Measurements from ENCODE around the gene KCNN3. TPM values are rescaled to one million over a fixed set of nuclear protein-coding genes. Genes with fewer than 3 reads are reported as not detected.

KCNN3 gene
- total and polyA plus RNA-seq, 2 of the 8 experiments (the other 6 are each of a cell fraction or from before 2014, with no cell fraction given) = 2.8 to 3.7 TPM

- DNase-seq (ENCODE audit: low read depth in 1 of 2, low spot score in 2 of 2) = no peak
- H4K91ac ChIP-seq (replicated peaks; ENCODE audit: insufficient read length, low read length) = no peak overlapping the region
- H3K4me1 ChIP-seq (replicated peaks in 1 of 4; ENCODE audit: control insufficient read depth in 3 of 4, insufficient read depth in 4 of 4, low read length in 3 of 4) = peaks cover 0 to 2% (median under 1%) of the 10 kb centered on the region in 4 experiments; a peak in 2 of 7 replicates
- no peaks in the 10 kb centered on the region; a peak in 1 of 7 replicates for H3K27me3 ChIP-seq (replicated peaks in 1 of 4; ENCODE audit: control insufficient read depth in 3 of 4, extremely low read depth in 1 of 4, insufficient read depth in 3 of 4, low read length in 3 of 4)
- H3K9ac ChIP-seq (replicated peaks in 1 of 4; ENCODE audit: extremely low read depth in 1 of 4, low read depth in 3 of 4, low read length in 3 of 4) = no peak overlapping the region
- no peaks in the 10 kb centered on the region for H3K9me3 ChIP-seq (ENCODE audit: insufficient read depth in 2 of 2, low read depth in 1 of 2, low read length in 1 of 2)
- ChIA-PET CTCF (ENCODE audit: partially characterized antibody) (interaction anchor here (0.6 to 7.0 kb wide), 12 partner anchors 10 to 310 kb away, joined by 3 to 80 read pairs (median 4); partner anchors contain the start of gene KCNN3), POLR2A (ENCODE audit: partially characterized antibody) (interaction anchor here (1.8 to 2.9 kb wide), 2 partner anchors 10 kb away, joined by 8 to 15 read pairs; no protein-coding TSS in a partner anchor)
- no peak overlapping the region for H3K4ac ChIP-seq (replicated peaks; ENCODE audit: insufficient read length, low read depth, low read length)
- no peak overlapping the region for H3K23ac ChIP-seq (ENCODE audit: insufficient read length)
- no peak overlapping the region for H3K18ac ChIP-seq (ENCODE audit: extremely low read depth, low read length)
- H3K79me2 ChIP-seq (ENCODE audit: control insufficient read depth in 1 of 2, insufficient read depth in 2 of 2, low read length in 2 of 2) = no peaks in the 10 kb centered on the region
- no peak for TF ChIP-seq SIX5 (IDR thresholded peaks at IDR 0.05; ENCODE audit: low read depth, low read length)
- no peak for TF ChIP-seq TAF1 (IDR thresholded peaks at IDR 0.05; ENCODE audit: low read depth, low read length)
- TF ChIP-seq SRF (IDR thresholded peaks at IDR 0.05; ENCODE audit: low read depth, low read length) = no peak
- TF ChIP-seq EGR1 (IDR thresholded peaks at IDR 0.05; ENCODE audit: borderline replicate concordance, low read depth, low read length) = no peak
- no peak for TF ChIP-seq CBX8 (IDR thresholded peaks at IDR 0.05; ENCODE audit: borderline replicate concordance, low read depth, low read length)
- TF ChIP-seq ASH2L (IDR thresholded peaks at IDR 0.05; ENCODE audit: low read length) = no peak
- no peak for TF ChIP-seq EZH2 (IDR thresholded peaks at IDR 0.05; ENCODE audit: low read depth, low read length, severe bottlenecking)
- TF ChIP-seq POU5F1 (IDR thresholded peaks at IDR 0.05; ENCODE audit: low read depth, low read length) = no peak
- no peak for TF ChIP-seq TAF7 (optimal IDR thresholded peaks at IDR 0.05; ENCODE audit: borderline replicate concordance, low read depth, low read length)
- TF ChIP-seq KDM4A (IDR thresholded peaks at IDR 0.05; ENCODE audit: low read depth, low read length, severe bottlenecking) = no peak
- no peak for TF ChIP-seq TBP (IDR thresholded peaks at IDR 0.05; ENCODE audit: low read depth, low read length)
- TF ChIP-seq CHD1 (IDR thresholded peaks at IDR 0.05; ENCODE audit: low read depth, low read length) = no peak
- TF ChIP-seq JUN (IDR thresholded peaks at IDR 0.05; ENCODE audit: low read depth, low read length) = no peak
- TF ChIP-seq JUND (IDR thresholded peaks at IDR 0.05; ENCODE audit: low read length) = no peak
- H3K14ac ChIP-seq (ENCODE audit: insufficient read length) = no peak overlapping the region
- H3K4me3 ChIP-seq (ENCODE audit: extremely low read depth in 1 of 4, insufficient read depth in 2 of 4, low read depth in 3 of 4, low read length in 4 of 4) = no peak overlapping the region
- H3K23me2 ChIP-seq (ENCODE audit: low read depth, low read length) = no peaks in the 10 kb centered on the region
- no peak overlapping the region for H2BK15ac ChIP-seq (ENCODE audit: low read length)
- no peak overlapping the region for H3K27ac ChIP-seq (ENCODE audit: low read depth, low read length)
- FAIRE-seq = no peak
- no peaks in the 10 kb centered on the region for H3K36me3 ChIP-seq (ENCODE audit: control insufficient read depth in 2 of 4, insufficient read depth in 4 of 4, low read length in 3 of 4)
- no peak overlapping the region for H2BK5ac ChIP-seq (ENCODE audit: low read depth, low read length)
- no peak overlapping the region for H2AFZ ChIP-seq (ENCODE audit: low read length)
- H2BK120ac ChIP-seq (replicated peaks; ENCODE audit: low read depth, low read length) = no peak overlapping the region
- H4K20me1 ChIP-seq (replicated peaks in 1 of 2; ENCODE audit: control insufficient read depth in 1 of 2, insufficient read depth in 2 of 2, low read length in 2 of 2) = no peaks in the 10 kb centered on the region
- H4K8ac ChIP-seq (ENCODE audit: extremely low read depth, insufficient read depth, low read length) = no peak overlapping the region
- H2BK20ac ChIP-seq (ENCODE audit: low read length) = no peak overlapping the region
- 92% methylated on average over 10 of the region's 11 CpGs; no CpG with 5 or more reads in 1 of the 2 experiments for WGBS, 2 experiments (ENCODE audit: extremely low coverage in 1 of 2, insufficient coverage in 1 of 2, insufficient read length in 1 of 2, insufficient replicate concordance in 2 of 2, low coverage in 1 of 2, low lambda C conversion rate in 2 of 2, missing lambda C conversion rate in 1 of 2)
- H4K5ac ChIP-seq (ENCODE audit: insufficient read length, low read depth, low read length) = no peak overlapping the region
- no peaks in the 10 kb centered on the region for H3K79me1 ChIP-seq (ENCODE audit: low read depth, low read length)
- no peak overlapping the region for H2AK5ac ChIP-seq (ENCODE audit: low read depth, low read length)
- H2BK12ac ChIP-seq (ENCODE audit: low read depth, low read length) = no peak overlapping the region
- H3K56ac ChIP-seq (replicated peaks; ENCODE audit: insufficient read length, low read depth, low read length) = no peak overlapping the region
- no peak overlapping the region for H3K4me2 ChIP-seq (ENCODE audit: insufficient read depth in 1 of 2, low read depth in 2 of 2, low read length in 2 of 2)
Measured at GRCh38 chr1:154857441-154858215, 12.5 kb downstream of the KCNN3 start.
